AG04450 (cell line): ENCODE data around the gene DOK5. TPM values are rescaled to one million over a fixed set of nuclear protein-coding genes. Genes with fewer than 3 reads are reported as not detected.

Source experiments
- CTCF ChIA-PET: fragments of 300-600, 350-600 bp; formaldehyde crosslinking; extraction: SDS; loops from one replicate; lab custom pipeline; 2022; ENCODE audit warnings: antibody characterized with exemption, inconsistent platforms; lab: Charles Lee
- POLR2A ChIA-PET: fragments of 350-600 bp; formaldehyde crosslinking; extraction: SDS; loops from one replicate; lab custom pipeline; 2021; ENCODE audit warnings: antibody characterized with exemption, inconsistent platforms; lab: Yijun Ruan, JAX
- DNase-seq: peaks from one replicate; pipeline ENCODE4 v3.0.0-alpha.2; 2011; ENCODE audit warnings: low read depth, low spot score
- H3K27ac ChIP-seq: one replicate; pipeline ENCODE4 v1.5.1; 2012; ENCODE audit warnings: low read depth, low read length, control low read depth
- H3K27me3 ChIP-seq: one replicate; pipeline ENCODE4 v1.6.0; 2012; ENCODE audit warnings: low read length; ENCODE audit not compliant: control insufficient read depth, insufficient read depth
- H3K4me3 ChIP-seq: 2 replicates; pipeline ENCODE4 v1.5.1; 2011; ENCODE audit warnings: mild to moderate bottlenecking, low read depth, low read length, control low read depth
- H3K9me3 ChIP-seq: 2 replicates; pipeline ENCODE4 v1.5.1; 2012; ENCODE audit warnings: low read length; ENCODE audit not compliant: control insufficient read depth, insufficient read depth
- CTCF ChIP-seq: IDR thresholded peaks from 2 replicates; pipeline ENCODE4 v1.5.1; 2011; ENCODE audit warnings: low read depth, low read length, control low read depth, inconsistent platforms
- polyA minus RNA-seq: library from RNA; depleted of rRNA, polyadenylated mRNA; stranded (reverse); fragments of >200 nt; gene quantifications from 2 replicates; pipeline ENCODE4 v1.2.3, GENCODE V29; 2011; rRNA and poly(A)+ RNA removed
- polyA plus RNA-seq: library from polyadenylated mRNA; depleted of rRNA; stranded (reverse); fragments of >200 nt; gene quantifications from 2 replicates; pipeline ENCODE4 v1.2.3, GENCODE V29; 2011; rRNA removed

DOK5 gene
- polyA plus RNA-seq (1.9 and 2.1 TPM in 2 replicates), polyA minus RNA-seq (1.1 and 2.7 TPM in 2 replicates)

GRCh38 chr20:54475334-54476168, at the start of gene DOK5:
DOK5 (plus strand) TSS chr20:54475593; CDS start chr20:54475947, 354 bp downstream.
- TF ChIP-seq CTCF: no peak
- no peak for DNase-seq
- Histone ChIP-seq H3K9me3 (no peaks in the 10 kb centered on the region; the same call in 1 of the 2 replicates), H3K27ac (peak within 1 kb of the TSS; percentile 11), H3K4me3 (peak within 1 kb of the TSS; percentile 64), H3K27me3 (peaks cover 23% of the 10 kb centered on the region)
- ChIA-PET CTCF (no interaction called here), POLR2A (no interaction called here)

- no peak for DNase-seq
- ChIA-PET CTCF (interaction anchor here (0.8 kb wide), 1 partner anchor 252 kb away, joined by 3 read pairs; no protein-coding TSS in a partner anchor), POLR2A (no interaction called here)
- Histone ChIP-seq H3K27me3 (no peaks in the 10 kb centered on the region), H3K9me3 (no peaks in the 10 kb centered on the region), H3K27ac (no peak overlapping the region), H3K4me3 (no peak overlapping the region)
- no peak for TF ChIP-seq CTCF
Observed at GRCh38 chr20:54429364-54429763, 46.0 kb upstream of the DOK5 start.

- ChIA-PET CTCF (no interaction called here), POLR2A (no interaction called here)
- H3K27me3 ChIP-seq: no peaks in the 10 kb centered on the region
- H3K27ac ChIP-seq: no peak overlapping the region
- no peaks in the 10 kb centered on the region for H3K9me3 ChIP-seq
- no peak for TF ChIP-seq CTCF
- DNase-seq: no peak
- H3K4me3 ChIP-seq: no peak overlapping the region
Observed at GRCh38 chr20:54431156-54431944, 44.0 kb upstream of the DOK5 start.

- H3K27me3 ChIP-seq: no peaks in the 10 kb centered on the region
- H3K27ac ChIP-seq: no peak overlapping the region
- no peak for TF ChIP-seq CTCF
- no peak overlapping the region for H3K4me3 ChIP-seq
- no peak for DNase-seq
- CTCF ChIA-PET: no interaction called here
- H3K9me3 ChIP-seq: no peaks in the 10 kb centered on the region
- POLR2A ChIA-PET: no interaction called here
Observed at GRCh38 chr20:54432966-54433365, 42.4 kb upstream of the DOK5 start.
